Trophoblast cell (in vitro differentiated cells and primary cell): ENCODE measurements around the gene TNS3.
A peak's percentile ranks its signal among the peaks of the same experiment; 100 is the strongest.

ENCODE experiments used
- DNase-seq, 2 donors: peaks; one replicate each; pipeline ENCODE4 v3.0.0-alpha.2; 2016
- H2AFZ ChIP-seq: 2 replicates; pipeline ENCODE4 v1.6.1; 2013; ENCODE audit warnings: low read length, moderate library complexity, mild to moderate bottlenecking; ENCODE audit not compliant: insufficient read depth, poor library complexity
- H2AK5ac ChIP-seq: 2 replicates; pipeline ENCODE4 v1.6.1; 2013; ENCODE audit warnings: mild to moderate bottlenecking, low read length
- H2BK120ac ChIP-seq: 2 replicates; pipeline ENCODE4 v1.6.1; 2013; ENCODE audit warnings: low read length, mild to moderate bottlenecking, moderate library complexity; ENCODE audit not compliant: insufficient read depth, poor library complexity
- H2BK12ac ChIP-seq: 2 replicates; pipeline ENCODE4 v1.6.1; 2013; ENCODE audit warnings: mild to moderate bottlenecking, low read length, moderate library complexity
- H2BK5ac ChIP-seq: 2 replicates; pipeline ENCODE4 v1.6.1; 2013; ENCODE audit warnings: low read length, low read depth, moderate library complexity, mild to moderate bottlenecking; ENCODE audit not compliant: poor library complexity
- H3K14ac ChIP-seq: 2 replicates; pipeline ENCODE4 v1.6.1; 2013; ENCODE audit warnings: mild to moderate bottlenecking, low read length
- H3K18ac ChIP-seq: 2 replicates; pipeline ENCODE4 v1.6.1; 2013; ENCODE audit warnings: mild to moderate bottlenecking, low read length
- H3K23ac ChIP-seq: 2 replicates; pipeline ENCODE4 v1.6.1; 2013; ENCODE audit warnings: low read length
- H3K27ac ChIP-seq: 2 replicates; pipeline ENCODE4 v1.5.1; 2013; ENCODE audit warnings: low read depth, mild to moderate bottlenecking, inconsistent platforms, low read length, moderate library complexity
- H3K27me3 ChIP-seq: 2 replicates; pipeline ENCODE4 v1.6.1; 2013; ENCODE audit warnings: inconsistent platforms, mild to moderate bottlenecking, low read length, moderate library complexity; ENCODE audit not compliant: insufficient read depth
- H3K36me3 ChIP-seq, 2 experiments: 1 replicate in 1 of 2; 2 replicates in 1 of 2; pipeline ENCODE4 v1.6.1; 2013; ENCODE audit warnings: low read length in 2 of 2, mild to moderate bottlenecking in 2 of 2, moderate library complexity in 1 of 2; ENCODE audit not compliant: insufficient read depth in 2 of 2, control insufficient read depth in 1 of 2
- H3K4ac ChIP-seq: 2 replicates; pipeline ENCODE4 v1.6.1; 2013; ENCODE audit warnings: low read depth, mild to moderate bottlenecking, low read length, moderate library complexity
- H3K4me1 ChIP-seq, 2 experiments: 1 replicate in 1 of 2; 2 replicates in 1 of 2; pipeline ENCODE4 v1.6.1; 2013; ENCODE audit warnings: low read length in 2 of 2, mild to moderate bottlenecking in 2 of 2, moderate library complexity in 1 of 2; ENCODE audit not compliant: insufficient read depth in 2 of 2, control insufficient read depth in 1 of 2
- H3K4me2 ChIP-seq: 2 replicates; pipeline ENCODE4 v1.6.1; 2013; ENCODE audit warnings: inconsistent platforms, mild to moderate bottlenecking, low read length, moderate library complexity
- H3K4me3 ChIP-seq: 2 replicates; pipeline ENCODE4 v1.5.1; 2013; ENCODE audit warnings: mild to moderate bottlenecking, low read depth, low read length, inconsistent platforms
- H3K79me1 ChIP-seq: one replicate; pipeline ENCODE4 v1.6.1; 2013; ENCODE audit warnings: low read length
- H3K79me2 ChIP-seq: 2 replicates; pipeline ENCODE4 v1.6.1; 2013; ENCODE audit warnings: low read length, mild to moderate bottlenecking; ENCODE audit not compliant: control insufficient read depth, insufficient read depth, poor library complexity
- H3K9ac ChIP-seq: 2 replicates; pipeline ENCODE4 v1.6.1; 2013; ENCODE audit warnings: mild to moderate bottlenecking, low read length
- H3K9me3 ChIP-seq: 2 replicates; pipeline ENCODE4 v1.6.1; 2013; ENCODE audit warnings: low read depth, mild to moderate bottlenecking, control low read depth, inconsistent platforms, low read length; ENCODE audit not compliant: insufficient read depth
- H4K12ac ChIP-seq: 2 replicates; pipeline ENCODE4 v1.6.1; 2013; ENCODE audit warnings: low read depth, mild to moderate bottlenecking, low read length, moderate library complexity
- H4K8ac ChIP-seq: 2 replicates; pipeline ENCODE4 v1.6.1; 2013; ENCODE audit warnings: low read depth, mild to moderate bottlenecking, low read length, moderate library complexity
- H4K91ac ChIP-seq: one replicate; pipeline ENCODE4 v1.6.1; 2013; ENCODE audit warnings: low read depth, mild to moderate bottlenecking, low read length, moderate library complexity
- WGBS: extraction: QIAGEN DNeasy Blood & Tissue Kit; methylation state at CpG from one replicate; pipeline ENCODE4 v1.1.7; 2013; ENCODE audit warnings: missing lambda C conversion rate; ENCODE audit not compliant: insufficient read length, insufficient coverage; ENCODE audit errors: extremely low coverage; 5-methylcytosine and 5-hydroxymethylcytosine counted together

Gene TNS3

DNA sequence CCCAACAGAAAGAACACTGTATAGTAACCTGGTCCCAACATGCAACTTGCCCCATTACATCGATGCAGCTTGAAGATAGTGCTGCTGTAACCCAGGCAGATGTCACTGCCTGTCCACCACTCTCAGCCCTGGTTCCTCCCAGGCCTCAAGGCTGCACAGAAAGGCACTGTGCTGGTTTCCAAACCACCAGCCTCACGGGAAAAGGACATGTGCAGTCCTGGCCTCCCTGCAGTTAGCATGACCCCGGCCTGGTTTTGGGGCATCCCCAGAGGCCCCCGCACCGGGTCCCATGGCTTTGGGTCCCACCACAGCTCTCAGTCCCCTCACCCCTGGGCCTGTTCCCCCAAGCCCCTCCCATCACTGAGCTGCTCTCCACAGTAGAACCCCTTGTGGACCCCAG lies 214.5 kb downstream of the TNS3 start:
- Histone ChIP-seq H4K8ac (no peak overlapping the region), H3K4me2 (no peak overlapping the region), H3K27ac (no peak overlapping the region), H2BK5ac (no peak overlapping the region), H3K9ac (no peak overlapping the region), H2AK5ac (no peak overlapping the region), H3K23ac (no peak overlapping the region), H3K79me1 (no peaks in the 10 kb centered on the region), H3K4ac (no peak overlapping the region), H3K14ac (no peak overlapping the region), H3K9me3 (no peaks in the 10 kb centered on the region), H2BK12ac (no peak overlapping the region), H3K4me1 (peaks cover 0 to 4% of the 10 kb centered on the region in 2 experiments), H3K79me2 (no peaks in the 10 kb centered on the region), H3K4me3 (no peak overlapping the region), H4K12ac (no peak overlapping the region), H2AFZ (no peak overlapping the region), H3K18ac (peak overlapping the region; percentile 26), H4K91ac (no peak overlapping the region), H2BK120ac (no peak overlapping the region), H3K27me3 (no peaks in the 10 kb centered on the region), H3K36me3 (peaks cover 55 to 64% of the 10 kb centered on the region in 2 experiments)
- no peak for DNase-seq
- no CpG with 5 or more reads among the region's 5 CpGs for WGBS

- H2BK5ac ChIP-seq, result no peak overlapping the region
- H3K27me3 ChIP-seq, result no peaks in the 10 kb centered on the region
- no peaks in the 10 kb centered on the region for H3K79me1 ChIP-seq
- H3K18ac ChIP-seq, result peak overlapping the region; percentile 26
- no peak overlapping the region for H3K4me2 ChIP-seq
- no peak overlapping the region for H3K14ac ChIP-seq
- H3K4me3 ChIP-seq, result no peak overlapping the region
- no peak overlapping the region for H4K91ac ChIP-seq
- H2AFZ ChIP-seq, result no peak overlapping the region
- H3K4me1 ChIP-seq, result peaks cover 0 to 4% of the 10 kb centered on the region in 2 experiments
- H3K9me3 ChIP-seq, result no peaks in the 10 kb centered on the region
- H3K27ac ChIP-seq, result no peak overlapping the region
- H2BK120ac ChIP-seq, result no peak overlapping the region
- H4K8ac ChIP-seq, result no peak overlapping the region
- no peak overlapping the region for H2BK12ac ChIP-seq
- no CpG with 5 or more reads among the region's 8 CpGs for WGBS
- no peak overlapping the region for H2AK5ac ChIP-seq
- H3K4ac ChIP-seq, result no peak overlapping the region
- H3K23ac ChIP-seq, result no peak overlapping the region
- no peaks in the 10 kb centered on the region for H3K79me2 ChIP-seq
- peaks cover 58 to 66% of the 10 kb centered on the region in 2 experiments for H3K36me3 ChIP-seq
- H4K12ac ChIP-seq, result no peak overlapping the region
- DNase-seq, result no peak
- H3K9ac ChIP-seq, result no peak overlapping the region
Observed at GRCh38 chr7:47366960-47367359, 215.0 kb downstream of the TNS3 start.

DNA sequence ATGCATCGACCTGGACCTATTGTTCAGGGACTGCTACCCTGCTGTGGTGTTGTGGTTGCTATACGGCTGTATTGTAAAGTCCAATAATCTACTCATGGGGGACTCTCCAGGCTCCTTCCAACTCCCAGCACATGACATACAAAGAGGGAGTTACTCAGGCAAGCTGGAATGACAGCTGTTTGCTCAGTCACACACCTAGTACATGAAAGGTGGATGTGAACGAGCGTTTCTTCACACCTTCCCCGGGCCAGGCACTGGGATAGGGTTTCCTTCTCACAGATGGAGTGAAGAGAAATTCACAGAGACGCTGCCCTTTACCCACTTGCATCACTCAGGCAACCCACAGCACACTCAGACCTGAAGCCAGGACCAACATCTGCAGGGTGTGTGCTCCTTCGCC lies 215.7 kb downstream of the TNS3 start:
- no CpG with 5 or more reads among the region's 7 CpGs for WGBS
- no peak overlapping the region for H4K8ac ChIP-seq

DNA sequence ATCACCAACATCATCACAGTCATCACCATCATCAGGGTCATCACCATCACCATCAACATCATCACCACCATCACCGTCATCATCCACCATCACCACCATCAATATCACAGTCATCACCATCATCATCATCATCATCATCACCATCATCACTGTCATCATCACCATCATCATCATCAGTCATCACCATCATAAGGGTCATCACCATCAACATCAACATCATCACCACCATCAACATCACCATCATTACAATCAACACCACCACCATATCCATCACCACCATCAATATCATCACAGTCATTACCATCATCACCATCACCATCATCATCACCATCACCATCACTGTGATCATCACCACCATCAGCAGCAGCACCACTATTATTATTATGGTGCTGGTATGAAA lies 218.9 kb downstream of the TNS3 start:
- Histone ChIP-seq H2AFZ (no peak overlapping the region), H3K27me3 (no peaks in the 10 kb centered on the region), H2BK120ac (no peak overlapping the region), H3K36me3 (peaks cover 54 to 59% of the 10 kb centered on the region in 2 experiments), H4K8ac (no peak overlapping the region), H3K27ac (no peak overlapping the region), H3K4me1 (no peaks in the 10 kb centered on the region), H3K79me1 (no peaks in the 10 kb centered on the region), H3K4me3 (no peak overlapping the region), H4K91ac (no peak overlapping the region), H3K14ac (no peak overlapping the region), H3K4me2 (no peak overlapping the region), H2AK5ac (no peak overlapping the region), H3K18ac (no peak overlapping the region), H2BK5ac (no peak overlapping the region), H2BK12ac (no peak overlapping the region), H3K23ac (no peak overlapping the region), H3K9ac (no peak overlapping the region), H3K79me2 (peaks cover 1% of the 10 kb centered on the region), H3K4ac (no peak overlapping the region), H3K9me3 (no peaks in the 10 kb centered on the region), H4K12ac (no peak overlapping the region)
- DNase-seq, result no peak
- no CpG with 5 or more reads among the region's 1 CpG for WGBS

More for the DNA sequence above, 215.7 kb downstream of the TNS3 start:
- peaks cover 0 to 2% of the 10 kb centered on the region in 2 experiments for H3K4me1 ChIP-seq
- no peak overlapping the region for H3K14ac ChIP-seq
- no peak overlapping the region for H2AFZ ChIP-seq
- no peak overlapping the region for H2AK5ac ChIP-seq
- peak; percentile 29 to 37 for DNase-seq
- no peaks in the 10 kb centered on the region for H3K9me3 ChIP-seq
- H3K4ac ChIP-seq, result no peak overlapping the region
- H3K18ac ChIP-seq, result no peak overlapping the region
- no peak overlapping the region for H2BK12ac ChIP-seq
- no peaks in the 10 kb centered on the region for H3K27me3 ChIP-seq
- peaks cover 58 to 66% of the 10 kb centered on the region in 2 experiments for H3K36me3 ChIP-seq
- no peak overlapping the region for H4K12ac ChIP-seq
- no peak overlapping the region for H3K23ac ChIP-seq
- no peaks in the 10 kb centered on the region for H3K79me2 ChIP-seq
- H2BK120ac ChIP-seq, result no peak overlapping the region
- no peak overlapping the region for H2BK5ac ChIP-seq
- H3K9ac ChIP-seq, result no peak overlapping the region
- H3K4me2 ChIP-seq, result no peak overlapping the region
- H4K91ac ChIP-seq, result no peak overlapping the region
- H3K4me3 ChIP-seq, result no peak overlapping the region
- H3K27ac ChIP-seq, result no peak overlapping the region
- H3K79me1 ChIP-seq, result no peaks in the 10 kb centered on the region
